Left lung (tissue), 14 donors: Measurements from ENCODE around the gene FUCA2. TPM values are rescaled to one million over a fixed set of nuclear protein-coding genes. Genes with fewer than 3 reads are reported as not detected.
A peak's percentile ranks its signal among the peaks of the same experiment; 100 is the strongest.

ENCODE experiments used
- ATAC-seq: fragments of 200-7000 bp; cut with Tn5 transposase; one replicate; pipeline ENCODE4 v1.9.1; 2020; ENCODE audit warnings: moderate library complexity
- DNase-seq, 4 donors: peaks; one replicate each; pipeline ENCODE4 v3.0.0-alpha.2; 2013 to 2020
- H3K27ac ChIP-seq, 2 donors: fragments of 200-600 bp; sonication (generic) in 1 of 2; one replicate each; pipeline versions ENCODE4 v1.5.0 to v1.8.0; 2020 to 2021
- H3K27me3 ChIP-seq, 2 donors: fragments of 200-600 bp; sonication (generic) in 1 of 2; one replicate each; pipeline versions ENCODE4 v1.5.0 to v1.8.0; 2020 to 2021
- H3K36me3 ChIP-seq, 2 donors: fragments of 200-600 bp; sonication (generic) in 1 of 2; one replicate each; pipeline versions ENCODE4 v1.5.0 to v1.8.0; 2020 to 2021
- H3K4me1 ChIP-seq, 2 donors: fragments of 200-600 bp; one replicate each; pipeline ENCODE4 v1.8.0; 2021
- H3K4me3 ChIP-seq, 2 donors: fragments of 200-600 bp; sonication (generic) in 1 of 2; one replicate each; pipeline versions ENCODE4 v1.5.0 to v1.8.0; 2020 to 2021; ENCODE audit warnings: mild to moderate bottlenecking in 1 of 2
- H3K9me3 ChIP-seq, 2 donors: fragments of 200-600 bp; sonication (generic) in 1 of 2; one replicate each; pipeline versions ENCODE4 v1.5.0 to v1.8.0; 2020 to 2021
- CTCF ChIP-seq, 2 donors: fragments of 200-600 bp; sonication (generic) in 1 of 2; IDR thresholded peaks; one replicate each; pipeline versions ENCODE4 v1.5.0 to v1.8.0; 2021; ENCODE audit warnings: antibody characterized with exemption in 2 of 2
- intact Hi-C, 2 donors: fragments of 100-400 bp; cut with DNase I; formaldehyde crosslinking; loops; one replicate each; pipeline versions ENCODE4 v1.11.2 to v1.14.2; 2022
- long read RNA-seq, 12 donors: library from polyadenylated mRNA in 2 of 12; unstranded in 2 of 12; transcript quantifications; one replicate each; pipeline ENCODE4 v2.0.0 and lab custom pipeline, GENCODE V29; 2019 to 2026
- polyA plus RNA-seq, 6 donors: library from polyadenylated mRNA; unstranded; fragments of 120-200 nt; gene quantifications; one replicate each; pipeline ENCODE4 v1.2.1, GENCODE V29; 2013; ENCODE audit not compliant: insufficient read length in 6 of 6
- total RNA-seq, 2 donors: library from RNA; stranded (reverse); fragmentation: NEBNext Ultra II Directional; extraction: Animal tissue kit (Norgen Biotek cat#: 25700); gene quantifications; one replicate each; pipeline ENCODE4 v1.2.1, GENCODE V29; 2021
- donor health status: DM: no; HTN: yes; CAD: no.
- donor health status: DM: no; HTN: no; CAD: no.

The FUCA2 gene, protein sequence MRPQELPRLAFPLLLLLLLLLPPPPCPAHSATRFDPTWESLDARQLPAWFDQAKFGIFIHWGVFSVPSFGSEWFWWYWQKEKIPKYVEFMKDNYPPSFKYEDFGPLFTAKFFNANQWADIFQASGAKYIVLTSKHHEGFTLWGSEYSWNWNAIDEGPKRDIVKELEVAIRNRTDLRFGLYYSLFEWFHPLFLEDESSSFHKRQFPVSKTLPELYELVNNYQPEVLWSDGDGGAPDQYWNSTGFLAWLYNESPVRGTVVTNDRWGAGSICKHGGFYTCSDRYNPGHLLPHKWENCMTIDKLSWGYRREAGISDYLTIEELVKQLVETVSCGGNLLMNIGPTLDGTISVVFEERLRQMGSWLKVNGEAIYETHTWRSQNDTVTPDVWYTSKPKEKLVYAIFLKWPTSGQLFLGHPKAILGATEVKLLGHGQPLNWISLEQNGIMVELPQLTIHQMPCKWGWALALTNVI
- 10 to 100 TPM; 45.6 to 83.4 TPM for total RNA-seq
- polyA plus RNA-seq = 10 to 100 TPM; 42.8 to 53.6 (median 50.7) TPM
- long read RNA-seq, donor 1, transcript FUCA2-201 (7 exons, 2,356 nt) = major isoform, 17 of 34 reads
- long read RNA-seq, donor 1, partial matches to known transcripts = 17 of 34 reads
- long read RNA-seq, donor 1, other reads (novel, unspliced or antisense) = 0 of 34 reads
- long read RNA-seq, donor 2, transcript FUCA2-201 (7 exons, 2,356 nt) = major isoform, 23 of 29 reads
- long read RNA-seq, donor 2, partial matches to known transcripts = 6 of 29 reads
- long read RNA-seq, donor 2, other reads (novel, unspliced or antisense) = 0 of 29 reads
- long read RNA-seq, donor 3, transcript FUCA2-201 (7 exons, 2,356 nt) = major isoform, 17 of 17 reads
- long read RNA-seq, donor 3, partial matches to known transcripts = 0 of 17 reads
- long read RNA-seq, donor 3, other reads (novel, unspliced or antisense) = 0 of 17 reads
- long read RNA-seq, donor 4, transcript FUCA2-201 (7 exons, 2,356 nt) = major isoform, 38 of 56 reads
- long read RNA-seq, donor 4, partial matches to known transcripts = 5 of 56 reads
- long read RNA-seq, donor 4, other reads (novel, unspliced or antisense) = 13 of 56 reads
- long read RNA-seq, donor 5, transcript FUCA2-201 (7 exons, 2,356 nt) = major isoform, 7 of 14 reads
- long read RNA-seq, donor 5, partial matches to known transcripts = 6 of 14 reads
- long read RNA-seq, donor 5, other reads (novel, unspliced or antisense) = 0 of 14 reads
- long read RNA-seq, donor 6, transcript FUCA2-201 (7 exons, 2,356 nt) = major isoform, 22 of 22 reads
- long read RNA-seq, donor 6, partial matches to known transcripts = 0 of 22 reads
- long read RNA-seq, donor 6, other reads (novel, unspliced or antisense) = 0 of 22 reads
- long read RNA-seq, donor 7, transcript FUCA2-201 (7 exons, 2,356 nt) = major isoform, 13 of 13 reads
- long read RNA-seq, donor 7, partial matches to known transcripts = 0 of 13 reads
- long read RNA-seq, donor 7, other reads (novel, unspliced or antisense) = 0 of 13 reads
- long read RNA-seq, donor 8, transcript FUCA2-201 (7 exons, 2,356 nt) = major isoform, 15 of 15 reads
- long read RNA-seq, donor 8, partial matches to known transcripts = 0 of 15 reads
- long read RNA-seq, donor 8, other reads (novel, unspliced or antisense) = 0 of 15 reads
- long read RNA-seq, donor 9 = 0 reads
- long read RNA-seq, donor 10, transcript FUCA2-201 (7 exons, 2,356 nt) = major isoform, 75 of 105 reads
- long read RNA-seq, donor 10, partial matches to known transcripts = 11 of 105 reads
- long read RNA-seq, donor 10, other reads (novel, unspliced or antisense) = 19 of 105 reads
- long read RNA-seq, donor 11, transcript FUCA2-201 (7 exons, 2,356 nt) = major isoform, 9 of 16 reads
- long read RNA-seq, donor 11, partial matches to known transcripts = 7 of 16 reads
- long read RNA-seq, donor 11, other reads (novel, unspliced or antisense) = 0 of 16 reads
- long read RNA-seq, donor 12, transcript FUCA2-201 (7 exons, 2,356 nt) = major isoform, 17 of 25 reads
- long read RNA-seq, donor 12, partial matches to known transcripts = 8 of 25 reads
- long read RNA-seq, donor 12, other reads (novel, unspliced or antisense) = 0 of 25 reads

DNA sequence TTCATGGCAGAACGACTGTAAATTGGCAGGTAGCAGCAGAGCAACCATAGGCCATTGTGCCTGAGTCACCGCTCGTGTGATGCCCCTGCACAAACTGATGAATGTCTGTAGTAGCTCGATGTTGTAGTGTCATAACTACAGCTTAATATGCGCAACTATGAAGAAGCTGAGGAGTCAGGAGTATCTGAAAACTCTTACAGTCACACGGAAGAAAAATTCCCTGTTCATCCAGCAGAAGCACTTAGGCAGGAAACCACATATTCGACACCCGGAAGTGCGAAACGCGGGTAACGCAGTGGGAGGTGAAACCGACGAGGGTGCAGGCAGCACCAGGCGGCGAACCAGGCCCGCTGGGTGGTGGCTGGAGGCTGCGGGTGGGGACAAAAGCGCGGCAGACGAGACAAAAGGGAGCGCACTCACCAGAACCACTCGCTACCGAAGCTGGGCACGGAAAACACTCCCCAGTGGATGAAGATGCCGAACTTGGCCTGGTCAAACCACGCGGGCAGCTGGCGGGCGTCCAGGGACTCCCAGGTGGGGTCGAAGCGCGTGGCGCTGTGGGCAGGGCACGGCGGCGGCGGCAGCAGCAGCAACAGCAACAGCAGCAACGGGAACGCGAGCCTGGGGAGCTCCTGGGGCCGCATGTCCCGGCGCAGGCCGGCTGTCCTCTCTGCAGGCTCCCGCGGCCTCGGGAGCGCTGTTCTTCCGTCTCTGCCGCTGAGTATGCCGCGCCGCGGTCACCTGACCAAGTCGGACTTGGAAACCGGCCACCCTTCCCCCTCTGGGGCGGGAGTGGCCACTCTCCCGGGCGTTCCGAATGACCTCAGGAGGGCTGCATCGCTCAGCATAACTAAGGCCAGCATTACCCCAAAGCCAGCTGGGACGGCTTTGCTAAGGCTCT lies at the start of gene FUCA2:
Gene FUCA2 (minus strand): TSS at position 730 of the 901 bp plus-strand sequence. CDS start 86 bp downstream, at position 644.
- ATAC-seq (peak; percentile 89), DNase-seq (peak; percentile 88 to 97 (median 94))
- no peak for TF ChIP-seq CTCF (IDR thresholded peaks at IDR 0.05)
- peaks cover 0 to 14% of the 10 kb centered on the region in 2 donors for H3K36me3 ChIP-seq
- intact Hi-C loops = no loop called here
- peak within 1 kb of the TSS; percentile 45 to 73 for H3K4me3 ChIP-seq
- H3K27me3 ChIP-seq = no peaks in the 10 kb centered on the region
- H3K4me1 ChIP-seq = peaks cover 11 to 50% of the 10 kb centered on the region in 2 donors
- H3K9me3 ChIP-seq = no peaks in the 10 kb centered on the region
- peak within 1 kb of the TSS; percentile 85 to 93 for H3K27ac ChIP-seq

- DNase-seq (no peak), ATAC-seq (no peak)
- peaks cover 0 to 3% of the 10 kb centered on the region in 2 donors for H3K4me1 ChIP-seq
- no peaks in the 10 kb centered on the region for H3K27me3 ChIP-seq
- no peaks in the 10 kb centered on the region for H3K36me3 ChIP-seq
- intact Hi-C loops = no loop called here
- H3K4me3 ChIP-seq = no peak overlapping the region
- H3K27ac ChIP-seq = no peak overlapping the region
- no peaks in the 10 kb centered on the region for H3K9me3 ChIP-seq
- TF ChIP-seq CTCF (IDR thresholded peaks at IDR 0.05) = no peak
Observed at GRCh38 chr6:143561105-143561704, 49.7 kb upstream of the FUCA2 start.

DNA sequence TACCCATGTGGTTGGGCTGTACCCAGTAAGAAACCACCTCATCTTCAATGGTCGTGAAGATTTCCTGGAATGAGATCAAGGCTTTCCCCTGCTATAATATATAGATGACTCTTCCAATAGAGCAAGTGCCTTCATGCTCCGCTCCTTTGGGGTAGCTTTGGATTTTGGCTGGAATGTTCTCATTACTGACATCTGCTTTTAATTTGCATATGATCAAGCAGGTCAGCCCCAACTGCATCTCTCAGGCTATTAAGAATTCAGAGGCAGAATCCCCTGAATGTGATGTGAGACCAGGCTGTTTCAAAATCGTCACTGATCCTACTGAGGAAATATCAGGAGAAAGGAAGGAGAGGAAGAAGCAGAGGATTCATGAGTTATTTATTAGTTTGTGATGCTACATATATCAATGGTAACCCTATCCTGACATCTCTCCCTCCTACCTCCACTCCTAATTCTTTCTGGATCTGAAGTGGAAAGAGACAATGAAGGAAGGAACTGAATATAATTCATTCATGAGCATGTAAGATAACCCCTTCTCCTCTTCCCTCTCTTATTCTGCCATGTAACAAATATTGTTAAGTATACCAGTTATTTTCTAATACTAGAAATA lies 47.6 kb upstream of the FUCA2 start:
- intact Hi-C loops = no loop called here
- DNase-seq = no peak
- no peak for ATAC-seq
- H3K4me3 ChIP-seq = no peak overlapping the region
- no peaks in the 10 kb centered on the region for H3K9me3 ChIP-seq
- H3K4me1 ChIP-seq = peaks cover 0 to 9% of the 10 kb centered on the region in 2 donors
- no peaks in the 10 kb centered on the region for H3K36me3 ChIP-seq
- no peak for TF ChIP-seq CTCF (IDR thresholded peaks at IDR 0.05)
- no peak overlapping the region for H3K27ac ChIP-seq
- H3K27me3 ChIP-seq = no peaks in the 10 kb centered on the region
